Adrenal gland (tissue), 5 donors: ENCODE results near the gene NIPAL3.

Source experiments
- CTCF ChIP-seq, 6 experiments: fragments of 450-650 bp in 4 of 6; fragments of 200-600 bp in 2 of 6; sonication (generic) in 1 of 6; IDR thresholded peaks; 1 replicate in 5 of 6; 2 replicates in 1 of 6; pipeline versions ENCODE4 v1.5.1 to v1.8.0; 2016 to 2021; ENCODE audit warnings: antibody characterized with exemption in 6 of 6, mild to moderate bottlenecking in 2 of 6, moderate library complexity in 1 of 6
- POLR2A ChIP-seq, 2 donors: fragments of 450-650 bp; IDR thresholded peaks; one replicate each; pipeline ENCODE4 v1.6.1; 2017; ENCODE audit warnings: antibody characterized with exemption in 2 of 2, mild to moderate bottlenecking in 2 of 2, moderate library complexity in 1 of 2
- donor health status: DM: no; HTN: no; CAD: no.

- TF ChIP-seq CTCF (IDR thresholded peaks at IDR 0.05) (no peak), POLR2A (IDR thresholded peaks at IDR 0.05) (no peak)
Measured at GRCh38 chr1:24379733-24380315, 35.8 kb upstream of the NIPAL3 start.
